ENCODE measurements around the gene CCDC57. TPM values are rescaled to one million over a fixed set of nuclear protein-coding genes. Genes with fewer than 3 reads are reported as not detected.

The CCDC57 gene
- polyA plus RNA-seq, 3 donors: 17.1 to 43.8 (median 20.1) TPM

DNA sequence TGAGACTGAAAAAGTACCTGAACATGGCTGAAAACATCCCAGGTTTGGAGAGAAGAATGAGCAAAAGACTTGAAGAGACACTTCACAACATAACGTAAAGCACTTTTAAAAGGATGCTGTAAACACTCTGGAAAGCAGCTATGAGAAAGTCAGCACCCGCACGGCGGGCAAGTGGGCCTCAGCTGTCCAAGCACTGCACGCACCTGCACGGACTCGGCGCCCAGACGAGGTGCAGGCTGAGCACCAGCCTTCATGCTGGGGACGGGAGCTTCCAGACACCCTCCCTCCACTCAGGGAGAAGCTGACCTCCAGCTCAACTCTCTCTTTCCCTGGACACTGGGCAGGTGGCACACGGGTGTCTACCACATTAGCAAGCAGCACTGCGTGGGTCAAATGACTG lies 13.1 kb downstream of the CCDC57 start:
- no peak overlapping the region for H3K4me2 ChIP-seq (replicated peaks; ENCODE audit: extremely low read depth, low read length, poor library complexity, severe bottlenecking)
- peaks cover 3 to 13% of the 10 kb centered on the region in 2 donors for H3K36me3 ChIP-seq (replicated peaks in 1 of 2; ENCODE audit: control insufficient read depth in 1 of 2, insufficient read depth in 2 of 2, low read length in 2 of 2)
- H3K9ac ChIP-seq (ENCODE audit: insufficient read depth, low read length, poor library complexity, severe bottlenecking): no peak overlapping the region
- H3K4me3 ChIP-seq (replicated peaks in 1 of 3; ENCODE audit: low read depth in 2 of 3, low read length in 3 of 3): no peak overlapping the region
- no peak overlapping the region for H3K27ac ChIP-seq (ENCODE audit: low read depth in 1 of 2, low read length in 2 of 2)
- H3K4me1 ChIP-seq (ENCODE audit: control insufficient read depth in 1 of 2, insufficient read depth in 2 of 2, low read length in 2 of 2): peaks cover 1 to 4% of the 10 kb centered on the region in 2 donors
- Mint-ChIP-seq H3K9me3 (no peaks in the 10 kb centered on the region), H3K27me3 (ENCODE audit: low read depth in 3 of 3) (peaks cover 0 to 2% (median 0%) of the 10 kb centered on the region in 3 donors), H3K36me3 (peaks cover 33 to 53% of the 10 kb centered on the region in 2 donors), H3K4me3 (no peak overlapping the region), H3K27ac (no peak overlapping the region), H3K4me1 (peaks cover under 1% of the 10 kb centered on the region)
- no peak overlapping the region for H2AFZ ChIP-seq (ENCODE audit: insufficient read depth, low read depth, low read length, poor library complexity, severe bottlenecking)
- no peaks in the 10 kb centered on the region for H3K27me3 ChIP-seq (ENCODE audit: control insufficient read depth in 2 of 2, insufficient read depth in 2 of 2, low read length in 2 of 2)
- no peaks in the 10 kb centered on the region for H3K79me2 ChIP-seq (ENCODE audit: insufficient read depth, low read length)
- TF ChIP-seq, protein P1, sequence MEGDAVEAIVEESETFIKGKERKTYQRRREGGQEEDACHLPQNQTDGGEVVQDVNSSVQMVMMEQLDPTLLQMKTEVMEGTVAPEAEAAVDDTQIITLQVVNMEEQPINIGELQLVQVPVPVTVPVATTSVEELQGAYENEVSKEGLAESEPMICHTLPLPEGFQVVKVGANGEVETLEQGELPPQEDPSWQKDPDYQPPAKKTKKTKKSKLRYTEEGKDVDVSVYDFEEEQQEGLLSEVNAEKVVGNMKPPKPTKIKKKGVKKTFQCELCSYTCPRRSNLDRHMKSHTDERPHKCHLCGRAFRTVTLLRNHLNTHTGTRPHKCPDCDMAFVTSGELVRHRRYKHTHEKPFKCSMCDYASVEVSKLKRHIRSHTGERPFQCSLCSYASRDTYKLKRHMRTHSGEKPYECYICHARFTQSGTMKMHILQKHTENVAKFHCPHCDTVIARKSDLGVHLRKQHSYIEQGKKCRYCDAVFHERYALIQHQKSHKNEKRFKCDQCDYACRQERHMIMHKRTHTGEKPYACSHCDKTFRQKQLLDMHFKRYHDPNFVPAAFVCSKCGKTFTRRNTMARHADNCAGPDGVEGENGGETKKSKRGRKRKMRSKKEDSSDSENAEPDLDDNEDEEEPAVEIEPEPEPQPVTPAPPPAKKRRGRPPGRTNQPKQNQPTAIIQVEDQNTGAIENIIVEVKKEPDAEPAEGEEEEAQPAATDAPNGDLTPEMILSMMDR (IDR thresholded peaks at IDR 0.05): no peak
- 94% methylated on average over 12 of the region's 12 CpGs for WGBS (ENCODE audit: insufficient coverage)
- no peaks in the 10 kb centered on the region for H3K9me3 ChIP-seq (replicated peaks in 1 of 2; ENCODE audit: control insufficient read depth in 1 of 2, insufficient read depth in 1 of 2, low read length in 2 of 2)
- no peak for DNase-seq
- H4K20me1 ChIP-seq (ENCODE audit: insufficient read depth, low read length): no peaks in the 10 kb centered on the region
- intact Hi-C loops (cut with micrococcal nuclease): no loop called here

DNA sequence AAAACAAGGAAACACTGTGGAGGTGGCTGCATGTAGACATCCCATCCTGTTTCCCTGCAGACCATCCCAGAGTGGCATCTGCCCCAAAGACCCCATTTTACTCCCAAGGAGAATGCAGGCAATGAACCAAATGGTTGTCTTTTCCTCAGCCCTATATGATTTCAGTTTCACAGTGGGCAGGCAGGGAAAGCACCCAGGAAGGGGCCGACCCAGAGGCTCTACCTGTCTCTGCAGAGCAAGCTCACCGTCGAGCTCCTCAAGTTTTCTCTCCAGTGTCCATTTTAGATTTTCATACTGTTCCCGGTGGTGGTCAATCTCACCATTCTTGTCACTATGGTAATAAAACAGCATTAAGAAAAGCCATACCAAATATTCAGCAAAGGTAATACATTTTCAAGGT lies 14.6 kb downstream of the CCDC57 start:
- Histone ChIP-seq H3K9me3 (replicated peaks in 1 of 2; ENCODE audit: control insufficient read depth in 1 of 2, insufficient read depth in 1 of 2, low read length in 2 of 2) (no peaks in the 10 kb centered on the region), H4K20me1 (ENCODE audit: insufficient read depth, low read length) (no peaks in the 10 kb centered on the region), H3K79me2 (ENCODE audit: insufficient read depth, low read length) (no peaks in the 10 kb centered on the region), H3K27ac (ENCODE audit: low read depth in 1 of 2, low read length in 2 of 2) (no peak overlapping the region), H3K4me2 (replicated peaks; ENCODE audit: extremely low read depth, low read length, poor library complexity, severe bottlenecking) (no peak overlapping the region), H3K27me3 (ENCODE audit: control insufficient read depth in 2 of 2, insufficient read depth in 2 of 2, low read length in 2 of 2) (no peaks in the 10 kb centered on the region), H2AFZ (ENCODE audit: insufficient read depth, low read depth, low read length, poor library complexity, severe bottlenecking) (no peak overlapping the region), H3K4me3 (replicated peaks in 1 of 3; ENCODE audit: low read depth in 2 of 3, low read length in 3 of 3) (no peak overlapping the region), H3K36me3 (replicated peaks in 1 of 2; ENCODE audit: control insufficient read depth in 1 of 2, insufficient read depth in 2 of 2, low read length in 2 of 2) (peaks cover 3 to 13% of the 10 kb centered on the region in 2 donors), H3K9ac (ENCODE audit: insufficient read depth, low read length, poor library complexity, severe bottlenecking) (no peak overlapping the region), H3K4me1 (ENCODE audit: control insufficient read depth in 1 of 2, insufficient read depth in 2 of 2, low read length in 2 of 2) (peaks cover 15 to 18% of the 10 kb centered on the region in 2 donors)
- H3K27me3 Mint-ChIP-seq (ENCODE audit: low read depth in 3 of 3): no peaks in the 10 kb centered on the region
- H3K4me1 Mint-ChIP-seq: peaks cover 15% of the 10 kb centered on the region
- H3K9me3 Mint-ChIP-seq: peaks cover 0 to 2% (median 0%) of the 10 kb centered on the region in 7 donors
- peaks cover 35 to 56% of the 10 kb centered on the region in 2 donors for H3K36me3 Mint-ChIP-seq
- TF ChIP-seq, protein P1 (IDR thresholded peaks at IDR 0.05): no peak
- H3K4me3 Mint-ChIP-seq: no peak overlapping the region
- H3K27ac Mint-ChIP-seq: no peak overlapping the region
- 98% methylated on average over 4 of the region's 4 CpGs for WGBS (ENCODE audit: insufficient coverage)
- intact Hi-C loops (cut with micrococcal nuclease): no loop called here
- DNase-seq: no peak

Data from CD14-positive monocyte (primary cell).